OCI-LY7 (cell line): ENCODE data around the gene CNIH3.

Experiments used
- CTCF ChIP-seq: fragments of 200-600 bp; sonication (generic); conservative IDR thresholded peaks from 2 replicates; pipeline ENCODE4 v1.5.1; 2014; ENCODE audit warnings: mild to moderate bottlenecking, antibody characterized with exemption, low read length, moderate library complexity, mixed read lengths
- EZH2phosphoT487 ChIP-seq: fragments of 200-600 bp; sonication (generic); IDR thresholded peaks from 2 replicates; pipeline ENCODE4 v1.6.1; 2018; ENCODE audit warnings: low read depth, borderline replicate concordance, mild to moderate bottlenecking, mixed run types, antibody characterized with exemption, low read length, moderate library complexity, mixed read lengths

GRCh38 chr1:224745924-224746323, 129.8 kb downstream of the CNIH3 start:
- TF ChIP-seq CTCF (no peak), EZH2phosphoT487 (no peak)
